NCI-H1092 treated with DMSO at 0.1 percent for 48 hours (cell line): ENCODE measurements around the gene CDH23.

Source experiments
- DNase-seq: peaks from one replicate; lab custom pipeline; 2025; lab: John Stamatoyannopoulos, UW

The CDH23 gene

GRCh38 chr10:71486484-71487114, 89.9 kb downstream of the CDH23 start:
- DNase-seq, result peak; percentile 19

- DNase-seq, result no peak
Measured at GRCh38 chr10:71487726-71488125, 91.0 kb downstream of the CDH23 start.

GRCh38 chr10:71489077-71489476, 92.4 kb downstream of the CDH23 start:
- DNase-seq, result no peak

GRCh38 chr10:71492872-71493271, 96.2 kb downstream of the CDH23 start:
- DNase-seq, result no peak

DNA sequence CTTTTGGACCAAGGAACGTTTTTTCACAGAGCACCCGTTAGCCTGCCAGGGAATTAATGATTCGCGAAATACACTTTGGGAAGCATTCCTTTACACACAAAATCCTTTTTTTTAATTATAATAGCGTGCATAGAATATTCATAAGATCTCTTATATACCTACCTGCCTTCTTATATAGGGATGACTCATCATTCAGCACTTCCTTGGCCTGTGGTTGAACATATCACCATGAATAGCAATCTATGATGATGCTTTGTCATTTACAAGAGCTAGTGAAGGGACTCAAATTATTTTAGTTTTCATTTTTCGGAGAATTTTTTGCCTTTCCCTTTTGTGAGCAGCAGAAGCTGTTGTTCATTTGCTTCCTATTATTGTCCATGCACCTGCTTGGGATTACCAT, 97.0 kb downstream of the CDH23 start:
- DNase-seq, result no peak

DNA sequence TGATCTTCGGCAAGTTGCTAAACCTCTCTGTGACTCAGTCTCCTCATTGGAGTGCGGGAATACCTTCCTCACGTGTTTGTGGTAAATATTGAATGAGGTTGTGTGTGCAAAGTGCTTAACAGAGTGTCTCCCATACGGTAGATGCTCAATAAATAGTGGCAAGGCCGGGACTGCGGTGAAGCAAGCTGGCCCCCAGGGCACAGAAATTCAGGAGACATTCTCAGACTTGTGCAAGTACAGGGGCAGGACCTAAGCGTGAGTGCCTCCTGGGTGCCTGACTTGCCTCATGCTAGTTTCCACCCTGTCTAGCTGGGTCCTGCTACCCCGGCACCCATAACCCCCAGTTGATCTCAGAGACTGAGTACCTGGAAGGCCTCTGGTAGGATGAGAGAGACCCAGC, 97.8 kb downstream of the CDH23 start:
- no peak for DNase-seq

GRCh38 chr10:71494980-71495381, 98.3 kb downstream of the CDH23 start:
- no peak for DNase-seq

- no peak for DNase-seq
Measured at GRCh38 chr10:71496927-71497762, 100.4 kb downstream of the CDH23 start.

GRCh38 chr10:71497763-71498326, 101.1 kb downstream of the CDH23 start:
- DNase-seq, result no peak

DNA sequence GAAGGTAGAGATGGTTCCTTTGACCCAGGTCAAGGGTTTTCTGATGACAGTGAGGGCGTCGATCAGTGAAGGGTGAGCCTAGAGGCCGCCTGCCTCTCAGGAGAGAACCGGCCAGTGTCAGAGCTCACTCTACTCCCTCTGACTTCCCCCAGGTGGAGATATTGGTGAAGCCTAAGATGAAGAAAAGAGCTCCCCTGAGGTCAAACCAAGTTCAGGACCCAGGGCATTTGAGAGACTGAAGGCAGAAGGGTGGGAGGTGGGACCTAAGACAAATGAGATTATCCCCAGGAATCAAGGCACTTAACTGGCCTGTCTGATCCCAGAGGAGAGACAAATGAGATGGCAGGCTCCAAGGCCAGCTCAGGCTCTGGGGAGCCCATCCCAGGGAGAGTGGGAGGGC, 104.7 kb downstream of the CDH23 start:
- no peak for DNase-seq

DNA sequence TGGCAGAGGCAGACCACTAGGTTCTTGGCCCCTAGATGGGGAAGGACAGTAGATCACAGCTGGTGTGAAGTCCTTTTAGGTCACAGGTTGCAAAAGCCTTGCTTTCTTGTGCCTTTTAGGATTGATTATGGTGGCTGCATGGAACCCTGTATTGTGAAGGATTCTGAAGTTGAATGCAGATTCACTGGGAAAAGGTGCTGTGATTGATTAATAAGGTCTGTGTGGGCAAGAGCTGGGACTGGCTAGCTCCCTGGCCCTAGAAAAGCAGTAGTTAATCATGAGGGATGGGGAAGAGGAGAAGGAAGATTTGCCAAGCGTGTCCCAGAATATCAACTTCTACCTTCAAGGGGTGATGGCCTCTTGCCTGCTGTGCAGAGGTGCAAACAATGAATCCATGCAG, 105.5 kb downstream of the CDH23 start:
- DNase-seq, result no peak

DNA sequence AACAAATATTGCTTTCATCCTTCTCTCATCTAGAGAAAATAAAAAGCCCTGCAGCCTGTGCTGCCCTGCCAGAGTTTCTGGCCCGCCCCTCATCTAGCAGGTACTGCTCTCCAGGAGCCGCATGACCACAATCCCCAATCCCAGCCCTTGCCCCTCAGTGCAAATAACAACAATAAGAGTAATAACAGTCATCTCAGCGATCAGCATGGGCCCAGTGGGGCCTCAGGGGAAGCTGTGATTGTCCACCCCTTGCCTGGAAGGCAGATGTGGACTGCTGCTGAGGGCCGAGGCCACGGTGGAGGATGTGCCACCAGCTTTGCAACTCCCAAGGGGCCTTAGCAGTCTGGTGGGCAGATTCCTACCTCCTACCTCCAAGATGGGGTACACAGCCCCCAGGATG, 106.1 kb downstream of the CDH23 start:
- DNase-seq, result no peak

- DNase-seq, result no peak
Measured at GRCh38 chr10:71504168-71504567, 107.4 kb downstream of the CDH23 start.

DNA sequence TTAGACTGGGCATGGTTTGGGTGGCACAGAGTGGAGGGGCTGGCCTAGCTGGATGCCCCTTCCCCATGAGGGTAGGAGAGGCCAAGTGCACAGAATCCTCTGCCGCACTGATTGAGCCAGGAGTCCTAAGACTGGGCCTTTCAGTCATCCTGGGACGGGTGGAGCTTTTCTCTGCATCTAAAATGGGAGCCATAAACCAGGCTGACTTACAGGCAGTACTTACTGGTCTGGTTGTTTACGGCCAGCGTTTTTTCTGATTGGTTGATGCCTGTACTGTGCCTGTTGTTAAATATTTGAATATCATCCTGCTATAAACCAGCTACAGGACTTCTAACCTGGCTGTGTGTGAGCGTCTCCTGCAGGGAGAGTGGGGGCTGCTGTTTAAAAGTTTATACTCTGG, 107.8 kb downstream of the CDH23 start:
- no peak for DNase-seq

GRCh38 chr10:71505862-71506261, 109.1 kb downstream of the CDH23 start:
- no peak for DNase-seq

GRCh38 chr10:71509444-71509843, 112.7 kb downstream of the CDH23 start:
- DNase-seq, result no peak

- no peak for DNase-seq
Measured at GRCh38 chr10:71511206-71511605, 114.5 kb downstream of the CDH23 start.

DNA sequence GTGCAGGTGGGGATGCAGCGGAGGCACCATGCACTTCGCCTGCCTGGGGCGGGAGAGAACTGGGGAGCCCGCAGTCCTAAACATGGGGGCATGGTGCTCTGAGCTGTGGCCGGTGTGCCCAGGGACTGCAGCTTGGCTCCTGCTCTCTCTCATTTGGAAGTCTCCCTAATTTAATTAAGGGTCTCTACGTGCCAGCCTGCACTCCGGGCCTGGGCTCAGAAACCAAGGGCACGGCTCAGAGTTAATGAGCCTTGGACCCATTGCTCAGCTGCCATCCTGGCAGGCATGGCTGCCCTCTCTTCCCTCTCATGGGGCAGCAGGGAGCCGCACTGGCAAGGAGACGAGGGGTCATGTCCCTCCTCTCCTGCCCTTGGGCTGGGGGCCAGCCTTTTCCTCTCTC, 115.6 kb downstream of the CDH23 start:
- no peak for DNase-seq

GRCh38 chr10:71512761-71513539, 116.2 kb downstream of the CDH23 start:
- peak; percentile 67 for DNase-seq

GRCh38 chr10:71513540-71513853, 116.8 kb downstream of the CDH23 start:
- no peak for DNase-seq

DNA sequence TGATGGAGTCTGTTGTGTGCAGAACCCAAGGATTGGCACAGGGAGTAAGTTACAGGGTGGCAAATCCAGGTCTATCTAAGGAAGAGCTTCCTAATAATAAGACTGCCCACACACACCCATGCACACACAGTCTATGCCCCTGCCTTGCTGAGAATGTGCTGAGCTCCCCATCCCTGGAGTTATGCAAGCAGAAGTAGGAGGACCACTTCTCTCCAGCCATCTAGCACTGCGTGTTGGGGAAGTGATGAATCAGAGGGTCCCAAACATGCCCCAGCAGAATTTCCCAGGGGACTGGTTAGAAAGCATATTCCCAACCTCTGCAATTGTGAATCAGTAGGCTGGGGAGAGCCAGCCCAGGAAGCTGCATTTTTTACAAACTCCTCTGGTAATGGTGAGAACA, 117.2 kb downstream of the CDH23 start:
- no peak for DNase-seq

DNA sequence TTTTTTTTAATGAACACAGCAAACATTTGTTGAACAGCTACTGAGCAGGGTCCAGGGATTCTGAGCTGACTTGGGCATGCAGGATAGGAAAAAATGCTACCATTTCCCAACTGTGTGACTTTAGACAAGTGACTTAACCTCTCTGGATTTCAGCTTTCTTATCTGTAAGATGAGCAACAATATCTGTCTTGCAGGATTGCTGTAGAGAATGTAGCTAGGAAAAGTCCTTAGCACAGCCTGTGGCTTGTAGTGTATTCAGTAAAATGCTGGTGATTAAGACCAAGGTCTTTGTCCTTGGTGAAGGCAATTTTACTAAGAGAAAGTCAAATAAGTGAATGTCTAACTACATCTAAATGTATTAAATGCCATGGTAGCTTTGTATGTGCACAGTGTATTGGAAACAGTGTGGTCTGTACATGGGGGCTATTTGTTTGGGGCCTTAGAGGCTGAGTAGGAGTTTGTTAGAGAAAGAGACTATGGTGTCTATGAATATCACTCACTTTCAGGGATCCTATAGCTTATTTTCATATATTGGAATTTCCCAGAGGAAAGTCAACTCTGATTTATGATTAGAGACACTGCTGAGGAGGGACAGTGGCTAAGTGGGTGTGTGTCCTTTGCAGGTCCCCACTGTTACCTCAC, 118.9 kb downstream of the CDH23 start:
- DNase-seq, result no peak
